NT2/D1 (cell line): ENCODE data around the gene MKRN2.

Source experiments
- DNase-seq: peaks from one replicate; pipeline ENCODE4 v3.0.0-alpha.2; 2011; ENCODE audit warnings: low read depth, low spot score
- H3K27me3 ChIP-seq: 2 replicates; pipeline ENCODE4 v1.6.0; 2011; ENCODE audit warnings: mild to moderate bottlenecking; ENCODE audit not compliant: insufficient read length, insufficient read depth
- H3K36me3 ChIP-seq: 2 replicates; pipeline ENCODE4 v1.6.1; 2011; ENCODE audit warnings: mild to moderate bottlenecking, low read length, mixed read lengths; ENCODE audit not compliant: insufficient read depth, insufficient read length
- H3K4me1 ChIP-seq: 2 replicates; pipeline ENCODE4 v1.5.1; 2011; ENCODE audit not compliant: insufficient read depth, insufficient read length
- H3K4me3 ChIP-seq: 2 replicates; pipeline ENCODE4 v1.5.1; 2011; ENCODE audit warnings: low read depth; ENCODE audit not compliant: insufficient read length
- H3K9ac ChIP-seq: 2 replicates; pipeline ENCODE4 v1.6.0; 2011; ENCODE audit warnings: low read depth; ENCODE audit not compliant: insufficient read length
- H3K9me3 ChIP-seq: 2 replicates; pipeline ENCODE4 v1.5.1; 2011; ENCODE audit warnings: mild to moderate bottlenecking, low read length; ENCODE audit not compliant: insufficient read depth
- SUZ12 ChIP-seq: IDR thresholded peaks from 2 replicates; pipeline ENCODE4 v1.6.1; 2011; ENCODE audit not compliant: insufficient read length, insufficient read depth; ENCODE audit errors: extremely low read depth
- YY1 ChIP-seq: IDR thresholded peaks from 2 replicates; pipeline ENCODE4 v1.6.1; 2011; ENCODE audit not compliant: insufficient read length, insufficient read depth
- ZNF274 ChIP-seq: IDR thresholded peaks from 2 replicates; pipeline ENCODE4 v1.6.1; 2011; ENCODE audit warnings: mild to moderate bottlenecking, low read depth, low read length

The MKRN2 gene

GRCh38 chr3:12568747-12569146, 11.9 kb downstream of the MKRN2 start:
- TF ChIP-seq YY1 (no peak), ZNF274 (no peak), SUZ12 (no peak)
- Histone ChIP-seq H3K27me3 (no peaks in the 10 kb centered on the region), H3K4me3 (no peak overlapping the region), H3K4me1 (peaks cover 5% of the 10 kb centered on the region), H3K36me3 (peaks cover 48% of the 10 kb centered on the region), H3K9me3 (no peaks in the 10 kb centered on the region), H3K9ac (no peak overlapping the region)
- no peak for DNase-seq

GRCh38 chr3:12569836-12570235, 12.9 kb downstream of the MKRN2 start:
- TF ChIP-seq ZNF274 = no peak
- no peak for TF ChIP-seq SUZ12
- no peak for TF ChIP-seq YY1
- Histone ChIP-seq H3K27me3 (no peaks in the 10 kb centered on the region), H3K9ac (no peak overlapping the region), H3K36me3 (peaks cover 59% of the 10 kb centered on the region), H3K4me1 (peaks cover 5% of the 10 kb centered on the region), H3K9me3 (no peaks in the 10 kb centered on the region), H3K4me3 (no peak overlapping the region)
- no peak for DNase-seq

GRCh38 chr3:12571986-12572385, 15.1 kb downstream of the MKRN2 start:
- Histone ChIP-seq H3K9ac (no peak overlapping the region), H3K4me3 (no peak overlapping the region), H3K4me1 (peaks cover 5% of the 10 kb centered on the region), H3K27me3 (no peaks in the 10 kb centered on the region), H3K36me3 (peaks cover 80% of the 10 kb centered on the region), H3K9me3 (no peaks in the 10 kb centered on the region)
- no peak for TF ChIP-seq SUZ12
- no peak for TF ChIP-seq ZNF274
- no peak for TF ChIP-seq YY1
- no peak for DNase-seq

GRCh38 chr3:12574131-12574530, 17.2 kb downstream of the MKRN2 start:
- Histone ChIP-seq H3K9me3 (no peaks in the 10 kb centered on the region), H3K4me3 (no peak overlapping the region), H3K9ac (no peak overlapping the region), H3K36me3 (peaks cover 85% of the 10 kb centered on the region), H3K4me1 (peaks cover 5% of the 10 kb centered on the region), H3K27me3 (no peaks in the 10 kb centered on the region)
- no peak for DNase-seq
- no peak for TF ChIP-seq ZNF274

GRCh38 chr3:12574661-12575060, 17.8 kb downstream of the MKRN2 start:
- Histone ChIP-seq H3K36me3 (peaks cover 86% of the 10 kb centered on the region), H3K9ac (no peak overlapping the region), H3K27me3 (no peaks in the 10 kb centered on the region), H3K4me1 (peaks cover 5% of the 10 kb centered on the region), H3K9me3 (no peaks in the 10 kb centered on the region), H3K4me3 (no peak overlapping the region)
- TF ChIP-seq SUZ12 (no peak), YY1 (no peak)
- no peak for DNase-seq

- no peaks in the 10 kb centered on the region for H3K4me1 ChIP-seq
- H3K36me3 ChIP-seq = peaks cover 83% of the 10 kb centered on the region
- no peaks in the 10 kb centered on the region for H3K27me3 ChIP-seq
- DNase-seq = no peak
- H3K4me3 ChIP-seq = no peak overlapping the region
- H3K9ac ChIP-seq = no peak overlapping the region
- no peaks in the 10 kb centered on the region for H3K9me3 ChIP-seq
- TF ChIP-seq YY1 (no peak), SUZ12 (no peak), ZNF274 (no peak)
Observed at GRCh38 chr3:12577379-12577778, 20.5 kb downstream of the MKRN2 start.

GRCh38 chr3:12578742-12579141, 21.9 kb downstream of the MKRN2 start:
- H3K36me3 ChIP-seq = peaks cover 87% of the 10 kb centered on the region
- TF ChIP-seq SUZ12 (no peak), YY1 (no peak), ZNF274 (no peak)
- DNase-seq = no peak
- H3K9me3 ChIP-seq = no peaks in the 10 kb centered on the region
- H3K4me1 ChIP-seq = no peaks in the 10 kb centered on the region
- H3K27me3 ChIP-seq = no peaks in the 10 kb centered on the region
- H3K4me3 ChIP-seq = no peak overlapping the region
- no peak overlapping the region for H3K9ac ChIP-seq

GRCh38 chr3:12579456-12579855, 22.6 kb downstream of the MKRN2 start:
- no peak for TF ChIP-seq YY1
- TF ChIP-seq SUZ12 = no peak
- no peak for TF ChIP-seq ZNF274
- H3K9me3 ChIP-seq = no peaks in the 10 kb centered on the region
- no peaks in the 10 kb centered on the region for H3K27me3 ChIP-seq
- no peak for DNase-seq
- H3K9ac ChIP-seq = no peak overlapping the region
- H3K4me3 ChIP-seq = no peak overlapping the region
- H3K4me1 ChIP-seq = peaks cover 2% of the 10 kb centered on the region
- peaks cover 87% of the 10 kb centered on the region for H3K36me3 ChIP-seq
